ENCODE data around the gene UBE2G1.

DNA sequence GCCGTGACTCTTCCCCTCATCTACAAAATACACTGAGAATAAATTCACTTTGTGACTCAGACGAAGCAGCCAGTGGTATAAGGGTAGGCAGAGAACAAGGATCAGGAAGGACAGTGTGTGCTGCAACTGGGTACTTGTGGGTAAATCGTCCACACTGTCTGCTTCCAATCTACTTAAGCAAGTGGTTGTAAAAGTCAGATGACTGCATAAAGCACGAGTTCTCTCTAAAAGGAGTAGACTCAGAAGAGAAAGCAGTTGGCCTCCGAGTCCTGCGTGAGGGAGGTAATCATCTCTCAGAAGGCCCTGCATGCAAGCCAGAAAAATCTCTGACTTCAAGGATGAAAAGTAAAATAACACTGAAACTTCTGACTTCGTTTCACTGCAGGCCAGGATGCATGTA, 145.8 kb downstream of the UBE2G1 start:
- no peak for TF ChIP-seq TAF1 (IDR thresholded peaks at IDR 0.05; ENCODE audit: low read depth)
- TF ChIP-seq, protein P1, sequence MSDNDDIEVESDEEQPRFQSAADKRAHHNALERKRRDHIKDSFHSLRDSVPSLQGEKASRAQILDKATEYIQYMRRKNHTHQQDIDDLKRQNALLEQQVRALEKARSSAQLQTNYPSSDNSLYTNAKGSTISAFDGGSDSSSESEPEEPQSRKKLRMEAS (IDR thresholded peaks at IDR 0.05): no peak
- TF ChIP-seq EGR1 (IDR thresholded peaks at IDR 0.05): no peak
- no peak for TF ChIP-seq RAD21 (IDR thresholded peaks at IDR 0.05; ENCODE audit: low read depth)
- no peak for TF ChIP-seq NFIC (IDR thresholded peaks at IDR 0.05)
- no peak for TF ChIP-seq FOXM1 (IDR thresholded peaks at IDR 0.05; ENCODE audit: borderline replicate concordance, low read depth)
- TF ChIP-seq YY1 (IDR thresholded peaks at IDR 0.05; ENCODE audit: low read depth): no peak
- no peak for TF ChIP-seq CREB1 (IDR thresholded peaks at IDR 0.05; ENCODE audit: low read depth)
- TF ChIP-seq EP300 (IDR thresholded peaks at IDR 0.05; ENCODE audit: borderline replicate concordance): no peak
- no peak for TF ChIP-seq REST (IDR thresholded peaks at IDR 0.05; ENCODE audit: low read depth)
- TF ChIP-seq CEBPB (IDR thresholded peaks at IDR 0.05): no peak
- TF ChIP-seq USF1 (IDR thresholded peaks at IDR 0.05): no peak
